ENCODE data around the gene BTNL9. TPM values are rescaled to one million over a fixed set of nuclear protein-coding genes. Genes with fewer than 3 reads are reported as not detected.
A peak's percentile ranks its signal among the peaks of the same experiment; 100 is the strongest.

BTNL9 gene
- total and polyA plus RNA-seq, 9 of the 15 experiments (the other 6 are each of a cell fraction or from before 2014, with no cell fraction given) = 3.7 to 86.7 (median 29.4) TPM

GRCh38 chr5:181107699-181108098 lies 67.6 kb downstream of the BTNL9 start (continued):
- TF ChIP-seq ZNF311 (CRISPR knock-in tag; IDR thresholded peaks at IDR 0.05) (no peak), DLX4 (CRISPR knock-in tag; IDR thresholded peaks at IDR 0.05) (no peak), NCOA2 (IDR thresholded peaks at IDR 0.05; ENCODE audit: partially characterized antibody in 2 of 2) (no peak), GABPA (tag; conservative IDR thresholded peaks at IDR 0.05; ENCODE audit: low read depth) (no peak), HMBOX1 (IDR thresholded peaks at IDR 0.05) (peak; percentile 40; the same call in 1 of the 2 replicates), AFF4 (CRISPR knock-in tag; IDR thresholded peaks at IDR 0.05) (no peak), RBM25 (IDR thresholded peaks at IDR 0.05; ENCODE audit: low read depth, low read length, severe bottlenecking) (no peak), POLR2G (IDR thresholded peaks at IDR 0.05; ENCODE audit: low read depth, low read length) (no peak), CSDE1 (IDR thresholded peaks at IDR 0.05) (no peak), HSF4 (CRISPR knock-in tag; IDR thresholded peaks at IDR 0.05; ENCODE audit: borderline replicate concordance) (no peak), NR2C2 (CRISPR knock-in tag; IDR thresholded peaks at IDR 0.05) (no peak), NR2C2 (tag; IDR thresholded peaks at IDR 0.05) (no peak), CBFB (CRISPR knock-in tag; IDR thresholded peaks at IDR 0.05) (no peak), GMEB1 (CRISPR knock-in tag; IDR thresholded peaks at IDR 0.05) (no peak), ARNT (IDR thresholded peaks at IDR 0.05) (0 out of 4 replicates have a peak, but pooled peaks of 1 of the 2 experiments have one; percentile 42), ZNF12 (CRISPR knock-in tag; IDR thresholded peaks at IDR 0.05) (no peak), NONO (IDR thresholded peaks at IDR 0.05; ENCODE audit: low read depth in 2 of 2, low read length in 1 of 2) (no peak), E4F1 (CRISPR knock-in tag; IDR thresholded peaks at IDR 0.05; ENCODE audit: borderline replicate concordance) (no peak)
